CD4-positive, alpha-beta T cell treated with Interleukin-15 for 4 hours (primary cell): ENCODE data around the gene FES.
"Not testable (repeated sequence)": the region's sequence is repeated elsewhere in the genome, so short reads cannot be mapped to it uniquely, and the experiment has no call there.

ENCODE experiments used
- DNase-seq: peaks from one replicate; pipeline ENCODE4 v3.0.0-alpha.2; 2020; ENCODE audit warnings: low spot score

FES gene

GRCh38 chr15:90883976-90884718, at the start of gene FES:
TSS of gene FES (plus strand) at chr15:90884504. CDS start at chr15:90885046, 542 bp downstream.
- no peak for DNase-seq

GRCh38 chr15:90834626-90835025, 49.7 kb upstream of the FES start:
- no peak for DNase-seq

GRCh38 chr15:90836296-90836871, 47.9 kb upstream of the FES start:
- DNase-seq, result no peak

GRCh38 chr15:90837094-90837493, 47.2 kb upstream of the FES start:
- DNase-seq, result no peak

GRCh38 chr15:90838139-90838538, 46.2 kb upstream of the FES start:
- DNase-seq, result peak; percentile 78

- DNase-seq, result no peak
Measured at GRCh38 chr15:90838544-90838943, 45.8 kb upstream of the FES start.

GRCh38 chr15:90839187-90840071, 44.9 kb upstream of the FES start:
- DNase-seq, result no peak

GRCh38 chr15:90840157-90840855, 44.0 kb upstream of the FES start:
- no peak for DNase-seq

GRCh38 chr15:90840954-90841353, 43.4 kb upstream of the FES start:
- no peak for DNase-seq

GRCh38 chr15:90844696-90845095, 39.6 kb upstream of the FES start:
- no peak for DNase-seq

- peak; percentile 36 for DNase-seq
Measured at GRCh38 chr15:90845201-90845949, 38.9 kb upstream of the FES start.

GRCh38 chr15:90849424-90849823, 34.9 kb upstream of the FES start:
- not testable (repeated sequence) for DNase-seq

GRCh38 chr15:90851114-90851513, 33.2 kb upstream of the FES start:
- peak; percentile 21 for DNase-seq

- DNase-seq, result peak; percentile 16
Measured at GRCh38 chr15:90851940-90852339, 32.4 kb upstream of the FES start.

GRCh38 chr15:90855139-90855538, 29.2 kb upstream of the FES start:
- DNase-seq, result no peak

GRCh38 chr15:90857337-90857736, 27.0 kb upstream of the FES start:
- DNase-seq, result no peak

GRCh38 chr15:90857883-90858443, 26.3 kb upstream of the FES start:
- no peak for DNase-seq

- DNase-seq, result no peak
Measured at GRCh38 chr15:90859234-90860131, 24.8 kb upstream of the FES start.

- DNase-seq, result no peak
Measured at GRCh38 chr15:90860450-90860849, 23.9 kb upstream of the FES start.
